Hepatocyte (in vitro differentiated cells): Measurements from ENCODE around the gene PTPRK. TPM values are rescaled to one million over a fixed set of nuclear protein-coding genes. Genes with fewer than 3 reads are reported as not detected.

Experiments
- DNase-seq: peaks from one replicate; pipeline ENCODE4 v3.0.0-alpha.2; 2016; ENCODE audit warnings: low spot score
- H2AFZ ChIP-seq: fragments of 200-600 bp; sonication (generic); 2 replicates; pipeline ENCODE4 v1.6.0; 2016; ENCODE audit warnings: antibody characterized with exemption, mild to moderate bottlenecking
- H3K27ac ChIP-seq: fragments of 200-600 bp; sonication (generic); 2 replicates; pipeline ENCODE4 v1.5.1; 2016; ENCODE audit warnings: mild to moderate bottlenecking
- H3K27me3 ChIP-seq: fragments of 200-600 bp; sonication (generic); 2 replicates; pipeline ENCODE4 v1.6.1; 2016
- H3K36me3 ChIP-seq: fragments of 200-600 bp; sonication (generic); replicated peaks from 2 replicates; pipeline ENCODE4 v1.5.1; 2016; ENCODE audit warnings: low read depth; ENCODE audit not compliant: insufficient read depth
- H3K4me1 ChIP-seq: fragments of 200-600 bp; sonication (generic); 2 replicates; pipeline ENCODE4 v1.5.1; 2016; ENCODE audit warnings: mild to moderate bottlenecking, moderate library complexity; ENCODE audit not compliant: insufficient read depth
- H3K4me2 ChIP-seq: fragments of 200-600 bp; sonication (generic); 2 replicates; pipeline ENCODE4 v1.6.0; 2016
- H3K4me3 ChIP-seq: fragments of 200-600 bp; sonication (generic); 2 replicates; pipeline ENCODE4 v1.5.1; 2016; ENCODE audit warnings: mild to moderate bottlenecking
- H3K79me2 ChIP-seq: fragments of 200-600 bp; sonication (generic); 2 replicates; pipeline ENCODE4 v1.6.0; 2017; ENCODE audit warnings: mild to moderate bottlenecking
- H3K9me2 ChIP-seq: fragments of 200-600 bp; sonication (generic); replicated peaks from 2 replicates; pipeline ENCODE4 v1.6.0; 2017; ENCODE audit warnings: mild to moderate bottlenecking; ENCODE audit not compliant: insufficient read depth
- H3K9me3 ChIP-seq: fragments of 200-600 bp; sonication (generic); 2 replicates; pipeline ENCODE4 v1.5.1; 2016; ENCODE audit warnings: low read depth, mild to moderate bottlenecking
- H4K20me1 ChIP-seq: fragments of 200-600 bp; sonication (generic); 2 replicates; pipeline ENCODE4 v1.6.0; 2016; ENCODE audit warnings: mild to moderate bottlenecking; ENCODE audit not compliant: insufficient read depth, poor library complexity, severe bottlenecking
- CTCF ChIP-seq: fragments of 200-600 bp; sonication (generic); IDR thresholded peaks from 2 replicates; pipeline ENCODE4 v1.5.1; 2016; ENCODE audit warnings: antibody characterized with exemption, mild to moderate bottlenecking; ENCODE audit not compliant: poor library complexity
- EZH2 ChIP-seq: fragments of 200-600 bp; sonication (generic); IDR thresholded peaks from 2 replicates; pipeline ENCODE4 v1.6.1; 2016; ENCODE audit warnings: antibody characterized with exemption, mild to moderate bottlenecking, borderline replicate concordance
- EZH2phosphoT487 ChIP-seq: fragments of 200-600 bp; sonication (generic); IDR thresholded peaks from one replicate; pipeline ENCODE4 v1.6.1; 2018; ENCODE audit warnings: antibody characterized with exemption, mild to moderate bottlenecking, low read depth, moderate library complexity; ENCODE audit not compliant: unreplicated experiment, severe bottlenecking
- WGBS: methylation state at CpG from one replicate; pipeline ENCODE4 v1.1.6; 2016; ENCODE audit warnings: low lambda C conversion rate; ENCODE audit errors: missing lambda C conversion rate; 5-methylcytosine and 5-hydroxymethylcytosine counted together
- polyA plus RNA-seq: library from polyadenylated mRNA; unstranded; fragments of >200 nt; fragmentation: Nextera tagmentation; extraction: Ambion mirVana; gene quantifications from 2 replicates; pipeline ENCODE4 v1.2.1, GENCODE V29; 2016
- total RNA-seq: library from RNA; depleted of rRNA; stranded (reverse); fragments of >200 nt; gene quantifications from 2 replicates; pipeline ENCODE4 v1.2.3, GENCODE V29; 2014

Gene PTPRK
- total and polyA plus RNA-seq, 2 experiments from 2014 or later, result 42.0 to 80.2 TPM

- no peak overlapping the region for H3K4me3 ChIP-seq
- no peaks in the 10 kb centered on the region for H3K4me1 ChIP-seq
- H3K27ac ChIP-seq, result no peak overlapping the region
- no peaks in the 10 kb centered on the region for H3K36me3 ChIP-seq
- H3K27me3 ChIP-seq, result no peaks in the 10 kb centered on the region
- H2AFZ ChIP-seq, result no peak overlapping the region
- peaks cover 28% of the 10 kb centered on the region for H3K79me2 ChIP-seq
- no peak overlapping the region for H3K4me2 ChIP-seq
- DNase-seq, result no peak
- no peaks in the 10 kb centered on the region for H3K9me2 ChIP-seq
- no peaks in the 10 kb centered on the region for H4K20me1 ChIP-seq
- peaks cover 4% of the 10 kb centered on the region for H3K9me3 ChIP-seq
- TF ChIP-seq CTCF (no peak), EZH2 (no peak), EZH2phosphoT487 (no peak)
These were observed 140.8 kb downstream of the PTPRK start for GRCh38 chr6:128379577-128379976.

DNA sequence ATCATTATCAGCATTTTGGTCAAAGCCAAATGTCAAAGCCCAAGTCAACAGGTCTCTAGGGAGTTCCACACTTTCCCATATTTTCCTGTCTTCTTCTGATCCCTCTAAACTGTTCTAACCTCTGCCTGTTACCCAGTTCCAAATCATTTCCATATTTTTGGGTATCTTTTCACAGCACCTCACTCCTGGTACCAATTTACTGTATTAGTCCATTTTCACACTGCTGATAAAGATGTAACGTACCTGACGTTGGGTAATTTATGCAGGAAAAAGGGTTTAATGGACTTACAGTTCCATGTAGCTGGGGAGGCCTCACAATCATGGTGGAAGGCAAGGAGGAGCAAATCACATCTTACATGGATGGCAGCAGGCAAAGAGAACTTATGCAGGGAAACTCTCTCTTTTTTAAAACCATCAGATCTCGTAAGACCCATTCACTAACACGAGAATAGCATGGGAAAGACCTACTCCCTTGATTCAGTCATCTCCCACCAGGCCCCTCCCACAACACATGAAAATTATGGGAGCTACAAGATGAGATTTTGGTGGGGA is 143.4 kb downstream of the PTPRK start:
- H3K9me2 ChIP-seq, result no peaks in the 10 kb centered on the region
- no peaks in the 10 kb centered on the region for H3K36me3 ChIP-seq
- no peak overlapping the region for H3K27ac ChIP-seq
- no peak for TF ChIP-seq CTCF
- TF ChIP-seq EZH2, result no peak
- no peak for TF ChIP-seq EZH2phosphoT487
- H3K27me3 ChIP-seq, result no peaks in the 10 kb centered on the region
- no peak overlapping the region for H2AFZ ChIP-seq
- H3K4me3 ChIP-seq, result no peak overlapping the region
- peaks cover 45% of the 10 kb centered on the region for H3K79me2 ChIP-seq
- no peak for DNase-seq
- peaks cover 4% of the 10 kb centered on the region for H3K9me3 ChIP-seq
- no peak overlapping the region for H3K4me2 ChIP-seq
- no peaks in the 10 kb centered on the region for H4K20me1 ChIP-seq
- WGBS, result 96% methylated on average over 4 of the region's 4 CpGs
- H3K4me1 ChIP-seq, result no peaks in the 10 kb centered on the region

DNA sequence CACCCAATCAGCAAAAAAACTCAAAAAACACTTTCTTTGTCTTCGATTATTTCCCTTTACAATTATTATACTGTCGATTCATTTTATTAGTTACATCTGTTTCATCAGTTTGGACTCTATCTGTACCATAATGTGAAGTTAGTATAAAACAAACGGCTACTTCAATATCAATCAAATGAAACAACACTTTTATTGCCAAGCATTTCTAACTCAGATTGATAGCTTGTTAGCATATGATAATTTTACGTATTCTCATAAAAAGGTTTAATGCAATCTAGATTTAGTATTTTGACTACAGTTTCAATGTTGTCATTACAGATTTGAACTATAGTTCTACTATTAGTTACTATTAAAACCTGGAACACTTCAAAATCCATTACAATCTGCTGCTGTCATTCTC is 149.3 kb downstream of the PTPRK start:
- H3K27me3 ChIP-seq, result no peaks in the 10 kb centered on the region
- H3K4me1 ChIP-seq, result peaks cover 5% of the 10 kb centered on the region
- H3K27ac ChIP-seq, result no peak overlapping the region
- no peaks in the 10 kb centered on the region for H3K9me2 ChIP-seq
- H4K20me1 ChIP-seq, result no peaks in the 10 kb centered on the region
- peaks cover 2% of the 10 kb centered on the region for H3K9me3 ChIP-seq
- H3K79me2 ChIP-seq, result peaks cover 49% of the 10 kb centered on the region
- H3K36me3 ChIP-seq, result no peaks in the 10 kb centered on the region
- 83% methylated on average over 4 of the region's 4 CpGs for WGBS
- H3K4me3 ChIP-seq, result no peak overlapping the region
- H3K4me2 ChIP-seq, result no peak overlapping the region
- DNase-seq, result no peak
- TF ChIP-seq EZH2phosphoT487 (no peak), CTCF (no peak)
- H2AFZ ChIP-seq, result no peak overlapping the region

DNA sequence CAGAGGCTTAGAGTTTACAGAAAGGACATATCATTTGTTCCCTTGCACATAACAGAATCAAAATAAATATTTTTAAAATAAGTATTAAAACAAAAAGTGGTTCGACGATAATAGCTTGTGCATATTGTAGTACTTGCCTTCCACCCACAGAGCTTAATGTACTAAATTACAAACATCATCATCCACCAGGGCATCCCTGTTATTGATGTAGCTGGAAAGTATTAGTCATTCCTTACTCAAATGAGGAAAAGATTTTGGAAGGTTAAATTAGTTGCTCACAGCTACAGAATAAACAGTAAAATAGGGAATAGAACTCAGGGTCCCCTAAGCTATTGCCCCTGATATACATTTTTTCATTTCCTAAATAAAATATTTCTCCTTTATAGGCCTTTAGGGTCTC is 150.3 kb downstream of the PTPRK start:
- Histone ChIP-seq H3K27ac (peak overlapping the region; percentile 3), H3K79me2 (peaks cover 46% of the 10 kb centered on the region), H3K4me2 (peak overlapping the region; percentile 12), H3K36me3 (no peaks in the 10 kb centered on the region), H3K4me1 (peaks cover 5% of the 10 kb centered on the region), H3K4me3 (no peak overlapping the region), H2AFZ (no peak overlapping the region), H3K9me3 (no peaks in the 10 kb centered on the region), H3K27me3 (no peaks in the 10 kb centered on the region), H3K9me2 (no peaks in the 10 kb centered on the region), H4K20me1 (no peaks in the 10 kb centered on the region)
- no peak for TF ChIP-seq CTCF
- TF ChIP-seq EZH2, result no peak
- DNase-seq, result no peak
- 77% methylated on average over 2 of the region's 2 CpGs for WGBS
